Measurements from ENCODE around the gene SAP30BP.
A peak's percentile ranks its signal among the peaks of the same experiment; 100 is the strongest.

Gene SAP30BP

GRCh38 chr17:75666959-75667790, at the start of gene SAP30BP, which contains the start of gene RECQL5:
TSS of gene SAP30BP (plus strand) at chr17:75667338. CDS start at chr17:75667373, 35 bp downstream.
TSS of gene RECQL5 (minus strand) at chr17:75667154. CDS start at chr17:75666557, 597 bp downstream.
- DNase-seq (ENCODE audit: extremely low read depth in 1 of 2, low read depth in 1 of 2): peak; percentile 96 to 99

- no peak for DNase-seq (ENCODE audit: extremely low read depth in 1 of 2, low read depth in 1 of 2)
Observed at GRCh38 chr17:75617675-75618074, 49.5 kb upstream of the SAP30BP start.

GRCh38 chr17:75619506-75620431, 47.4 kb upstream of the SAP30BP start:
- DNase-seq (ENCODE audit: extremely low read depth in 1 of 2, low read depth in 1 of 2): no peak

GRCh38 chr17:75621489-75621888, 45.6 kb upstream of the SAP30BP start:
- DNase-seq (ENCODE audit: extremely low read depth in 1 of 2, low read depth in 1 of 2): no peak

GRCh38 chr17:75622076-75622475, 45.1 kb upstream of the SAP30BP start:
- DNase-seq (ENCODE audit: extremely low read depth in 1 of 2, low read depth in 1 of 2): no peak

GRCh38 chr17:75622771-75623273, 44.3 kb upstream of the SAP30BP start:
- DNase-seq (ENCODE audit: extremely low read depth in 1 of 2, low read depth in 1 of 2): no peak

- no peak for DNase-seq (ENCODE audit: extremely low read depth in 1 of 2, low read depth in 1 of 2)
Observed at GRCh38 chr17:75623386-75623785, 43.8 kb upstream of the SAP30BP start.

GRCh38 chr17:75624021-75624420, 43.1 kb upstream of the SAP30BP start:
- DNase-seq (ENCODE audit: extremely low read depth in 1 of 2, low read depth in 1 of 2): no peak

- no peak for DNase-seq (ENCODE audit: extremely low read depth in 1 of 2, low read depth in 1 of 2)
Observed at GRCh38 chr17:75624714-75625345, 42.3 kb upstream of the SAP30BP start.

- no peak for DNase-seq (ENCODE audit: extremely low read depth in 1 of 2, low read depth in 1 of 2)
Observed at GRCh38 chr17:75625813-75626486, 41.2 kb upstream of the SAP30BP start.

- no peak for DNase-seq (ENCODE audit: extremely low read depth in 1 of 2, low read depth in 1 of 2)
Observed at GRCh38 chr17:75626496-75627038, 40.6 kb upstream of the SAP30BP start.

- no peak for DNase-seq (ENCODE audit: extremely low read depth in 1 of 2, low read depth in 1 of 2)
Observed at GRCh38 chr17:75627094-75627493, 40.0 kb upstream of the SAP30BP start.

- no peak for DNase-seq (ENCODE audit: extremely low read depth in 1 of 2, low read depth in 1 of 2)
Observed at GRCh38 chr17:75628425-75628824, 38.7 kb upstream of the SAP30BP start.

GRCh38 chr17:75629157-75629556, 38.0 kb upstream of the SAP30BP start:
- DNase-seq (ENCODE audit: extremely low read depth in 1 of 2, low read depth in 1 of 2): no peak

- DNase-seq (ENCODE audit: extremely low read depth in 1 of 2, low read depth in 1 of 2): no peak
Observed at GRCh38 chr17:75630071-75630917, 36.8 kb upstream of the SAP30BP start.

GRCh38 chr17:75631353-75631752, 35.8 kb upstream of the SAP30BP start:
- DNase-seq (ENCODE audit: extremely low read depth in 1 of 2, low read depth in 1 of 2): no peak

GRCh38 chr17:75632428-75632827, 34.7 kb upstream of the SAP30BP start:
- no peak for DNase-seq (ENCODE audit: extremely low read depth in 1 of 2, low read depth in 1 of 2)

- DNase-seq (ENCODE audit: extremely low read depth in 1 of 2, low read depth in 1 of 2): peak; percentile 55 to 77
Observed at GRCh38 chr17:75632863-75633485, 34.2 kb upstream of the SAP30BP start, which contains the start of gene SMIM5. TSS of gene SMIM5 (plus strand) at chr17:75633434. CDS start at chr17:75640202, 6,768 bp downstream.
